Glutamatergic neuron (in vitro differentiated cells): ENCODE data around the gene KMT5B. TPM values are rescaled to one million over a fixed set of nuclear protein-coding genes. Genes with fewer than 3 reads are reported as not detected.
"Not testable (repeated sequence)": the region's sequence is repeated elsewhere in the genome, so short reads cannot be mapped to it uniquely, and the experiment has no call there.

Experiments
- DNase-seq: peaks from one replicate; pipeline ENCODE4 v3.0.0; 2022
- H3K27ac Mint-ChIP-seq: one replicate; pipeline ENCODE4 v1.8.0; 2020; ENCODE audit warnings: mild to moderate bottlenecking, mixed read lengths, inconsistent platforms; ENCODE audit not compliant: unreplicated experiment
- H3K27me3 Mint-ChIP-seq: one replicate; pipeline ENCODE4 v1.8.0; 2020; ENCODE audit warnings: mild to moderate bottlenecking, moderate library complexity, mixed read lengths, inconsistent platforms; ENCODE audit not compliant: unreplicated experiment
- H3K36me3 Mint-ChIP-seq: one replicate; pipeline ENCODE4 v1.8.0; 2020; ENCODE audit warnings: mild to moderate bottlenecking, mixed read lengths, inconsistent platforms; ENCODE audit not compliant: unreplicated experiment
- H3K4me1 Mint-ChIP-seq: one replicate; pipeline ENCODE4 v1.8.0; 2020; ENCODE audit warnings: mild to moderate bottlenecking, low read depth, mixed read lengths, inconsistent platforms; ENCODE audit not compliant: unreplicated experiment
- H3K4me3 Mint-ChIP-seq: one replicate; pipeline ENCODE4 v1.8.0; 2020; ENCODE audit warnings: mild to moderate bottlenecking, mixed read lengths, inconsistent platforms; ENCODE audit not compliant: unreplicated experiment
- H3K9me3 Mint-ChIP-seq: one replicate; pipeline ENCODE4 v1.8.0; 2020; ENCODE audit warnings: mild to moderate bottlenecking, moderate library complexity, mixed read lengths, inconsistent platforms; ENCODE audit not compliant: unreplicated experiment
- total RNA-seq: library from RNA; stranded (reverse); fragmentation: NEBNext Ultra II Directional; extraction: Animal tissue kit (Norgen Biotek cat#: 25700); gene quantifications from one replicate; pipeline ENCODE4 v1.2.1, GENCODE V29; 2021; ENCODE audit not compliant: unreplicated experiment
- TF ChIP-seq, protein P1 (sequence below): fragments of 200-600 bp; sonication (generic); IDR thresholded peaks from one replicate; pipeline ENCODE4 v1.5.0; 2021; ENCODE audit not compliant: partially characterized antibody, unreplicated experiment

The KMT5B gene
- total RNA-seq, 1 donor from 2014 or later, result 77.4 TPM

DNA sequence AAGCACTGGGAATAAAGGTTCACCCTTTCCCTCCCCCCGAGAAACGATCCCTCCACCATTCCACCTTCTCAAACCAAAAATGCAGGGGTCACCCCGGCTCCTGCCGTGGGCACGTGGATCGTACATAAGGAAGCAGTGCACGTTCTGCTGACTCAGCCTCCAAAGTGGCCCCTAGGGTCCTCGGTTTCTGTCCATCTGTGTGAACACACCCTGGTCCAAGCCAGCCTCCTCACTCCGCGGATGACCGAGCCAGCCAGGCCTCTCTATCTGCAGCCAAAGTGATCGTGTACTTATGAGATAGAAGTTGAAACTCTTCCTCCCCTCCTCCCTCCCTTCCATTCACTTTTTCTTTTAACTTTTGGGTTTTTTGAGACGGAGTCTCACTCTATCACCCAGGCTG, 42.4 kb upstream of the KMT5B start:
- peaks cover under 1% of the 10 kb centered on the region for H3K36me3 Mint-ChIP-seq
- peaks cover 2% of the 10 kb centered on the region for H3K27me3 Mint-ChIP-seq
- no peak overlapping the region for H3K4me3 Mint-ChIP-seq
- peaks cover 12% of the 10 kb centered on the region for H3K4me1 Mint-ChIP-seq
- TF ChIP-seq, protein P1, sequence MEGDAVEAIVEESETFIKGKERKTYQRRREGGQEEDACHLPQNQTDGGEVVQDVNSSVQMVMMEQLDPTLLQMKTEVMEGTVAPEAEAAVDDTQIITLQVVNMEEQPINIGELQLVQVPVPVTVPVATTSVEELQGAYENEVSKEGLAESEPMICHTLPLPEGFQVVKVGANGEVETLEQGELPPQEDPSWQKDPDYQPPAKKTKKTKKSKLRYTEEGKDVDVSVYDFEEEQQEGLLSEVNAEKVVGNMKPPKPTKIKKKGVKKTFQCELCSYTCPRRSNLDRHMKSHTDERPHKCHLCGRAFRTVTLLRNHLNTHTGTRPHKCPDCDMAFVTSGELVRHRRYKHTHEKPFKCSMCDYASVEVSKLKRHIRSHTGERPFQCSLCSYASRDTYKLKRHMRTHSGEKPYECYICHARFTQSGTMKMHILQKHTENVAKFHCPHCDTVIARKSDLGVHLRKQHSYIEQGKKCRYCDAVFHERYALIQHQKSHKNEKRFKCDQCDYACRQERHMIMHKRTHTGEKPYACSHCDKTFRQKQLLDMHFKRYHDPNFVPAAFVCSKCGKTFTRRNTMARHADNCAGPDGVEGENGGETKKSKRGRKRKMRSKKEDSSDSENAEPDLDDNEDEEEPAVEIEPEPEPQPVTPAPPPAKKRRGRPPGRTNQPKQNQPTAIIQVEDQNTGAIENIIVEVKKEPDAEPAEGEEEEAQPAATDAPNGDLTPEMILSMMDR, result no peak
- H3K9me3 Mint-ChIP-seq, result peaks cover 4% of the 10 kb centered on the region
- no peak for DNase-seq
- H3K27ac Mint-ChIP-seq, result no peak overlapping the region

DNA sequence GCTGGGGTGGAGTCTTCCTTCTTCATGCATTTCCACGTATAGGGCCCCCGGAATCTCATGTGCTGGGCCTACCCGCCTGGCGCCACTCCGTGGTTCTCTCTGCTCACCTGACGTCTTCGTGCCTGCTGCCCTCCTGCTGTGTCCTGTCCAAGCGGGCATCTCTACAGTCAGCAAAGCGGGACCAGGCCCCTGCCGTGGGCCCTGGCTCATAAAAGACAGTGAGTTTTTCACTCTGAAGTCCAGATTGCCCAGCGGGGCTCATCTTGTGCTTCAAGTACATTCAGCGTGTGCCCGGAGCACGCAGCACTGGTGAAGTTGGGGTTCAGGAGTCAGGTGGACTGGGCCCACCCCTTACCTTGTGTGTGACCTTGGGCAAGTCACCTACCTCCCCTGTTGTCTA, 41.3 kb upstream of the KMT5B start:
- H3K27me3 Mint-ChIP-seq, result peaks cover 3% of the 10 kb centered on the region
- TF ChIP-seq, protein P1, result no peak
- H3K4me1 Mint-ChIP-seq, result peaks cover 10% of the 10 kb centered on the region
- no peak overlapping the region for H3K27ac Mint-ChIP-seq
- no peak overlapping the region for H3K4me3 Mint-ChIP-seq
- DNase-seq, result no peak
- H3K36me3 Mint-ChIP-seq, result peaks cover 11% of the 10 kb centered on the region
- peaks cover 6% of the 10 kb centered on the region for H3K9me3 Mint-ChIP-seq

DNA sequence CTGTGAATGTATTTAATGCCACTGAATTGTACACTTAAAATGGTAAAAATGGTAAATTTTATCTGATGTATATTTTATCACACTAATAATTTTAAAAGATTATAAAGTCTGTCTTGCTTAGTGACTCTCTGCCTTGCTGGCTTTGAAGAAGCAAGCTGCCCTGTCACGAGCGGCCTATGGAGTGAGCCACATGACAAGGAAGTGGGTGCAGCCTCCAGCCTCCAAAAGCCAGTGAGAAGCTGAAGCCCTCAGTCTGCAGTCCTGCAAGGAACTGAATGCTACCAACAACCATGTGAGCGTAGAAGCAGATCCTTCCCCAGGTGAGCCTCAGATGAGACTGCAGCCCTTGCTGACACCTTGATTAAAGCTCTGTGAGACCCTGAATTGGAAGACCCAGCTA, 38.7 kb upstream of the KMT5B start:
- H3K36me3 Mint-ChIP-seq, result peaks cover 12% of the 10 kb centered on the region
- no peak overlapping the region for H3K27ac Mint-ChIP-seq
- peaks cover 4% of the 10 kb centered on the region for H3K9me3 Mint-ChIP-seq
- no peak for DNase-seq
- peaks cover 2% of the 10 kb centered on the region for H3K27me3 Mint-ChIP-seq
- no peak overlapping the region for H3K4me3 Mint-ChIP-seq
- TF ChIP-seq, protein P1, result no peak
- H3K4me1 Mint-ChIP-seq, result peaks cover 10% of the 10 kb centered on the region

DNA sequence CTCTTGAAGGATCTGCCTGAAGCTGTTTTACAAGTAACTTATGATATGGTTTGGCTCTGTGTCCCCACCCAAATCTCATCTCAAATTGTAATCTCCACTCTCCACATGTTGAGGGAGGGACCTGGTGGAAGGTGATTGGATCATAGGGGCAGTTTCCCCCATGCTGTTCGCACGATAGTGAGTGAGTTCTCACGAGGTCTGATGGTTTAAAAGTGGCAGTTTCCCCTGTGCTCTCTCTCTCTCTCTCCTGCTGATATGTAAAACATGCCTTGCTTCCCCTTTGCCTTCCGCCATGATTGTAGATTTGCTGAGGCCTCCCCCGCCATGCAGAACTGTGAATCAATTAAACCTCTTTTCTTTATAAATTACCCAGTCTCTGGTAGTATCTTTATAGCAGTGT, 31.8 kb upstream of the KMT5B start:
- not testable (repeated sequence) for DNase-seq, H3K4me1 Mint-ChIP-seq, H3K27ac Mint-ChIP-seq, H3K4me3 Mint-ChIP-seq, H3K27me3 Mint-ChIP-seq, H3K36me3 Mint-ChIP-seq, H3K9me3 Mint-ChIP-seq

DNA sequence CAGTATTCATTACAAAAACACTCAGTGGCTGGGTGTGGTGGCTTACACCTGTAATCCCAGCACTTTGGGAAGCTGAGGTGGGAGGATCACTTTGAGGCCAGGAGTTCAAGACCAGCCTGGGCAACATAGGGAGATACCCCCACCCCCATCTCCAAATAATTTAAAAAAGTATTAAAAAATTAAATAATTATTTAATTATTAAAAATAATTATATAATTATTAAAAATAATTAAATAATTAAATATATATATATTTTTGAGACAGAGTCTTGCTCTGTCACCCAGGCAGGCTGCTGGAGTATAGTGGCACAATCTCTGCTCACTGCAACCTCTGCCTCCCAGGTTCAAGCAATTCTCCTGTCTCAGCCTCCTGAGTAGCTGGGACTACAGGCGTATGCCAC, 30.8 kb upstream of the KMT5B start:
- H3K9me3 Mint-ChIP-seq, H3K36me3 Mint-ChIP-seq, H3K4me3 Mint-ChIP-seq, H3K27me3 Mint-ChIP-seq, DNase-seq, H3K4me1 Mint-ChIP-seq, H3K27ac Mint-ChIP-seq: not testable (repeated sequence)

DNA sequence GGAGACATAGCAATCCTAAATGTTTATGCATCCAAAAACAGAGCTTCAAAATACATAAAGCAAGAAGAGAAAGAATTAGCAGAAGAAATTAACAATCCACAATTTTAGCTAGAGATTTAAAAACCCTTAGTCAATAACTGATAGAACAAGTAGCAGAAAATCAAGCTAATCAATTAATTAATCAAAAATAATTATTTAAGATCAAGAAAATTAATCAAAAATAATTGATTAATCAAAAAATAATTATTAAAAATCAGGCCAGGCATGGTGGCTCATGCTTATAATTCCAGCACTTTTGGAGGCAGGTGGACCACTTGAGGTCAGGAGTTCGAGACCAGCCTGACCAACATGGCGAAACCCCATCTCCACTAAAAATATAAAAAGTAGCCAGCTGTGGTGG, 29.5 kb upstream of the KMT5B start:
- no peaks in the 10 kb centered on the region for H3K36me3 Mint-ChIP-seq
- H3K4me1 Mint-ChIP-seq, result no peaks in the 10 kb centered on the region
- no peaks in the 10 kb centered on the region for H3K9me3 Mint-ChIP-seq
- no peak overlapping the region for H3K27ac Mint-ChIP-seq
- H3K27me3 Mint-ChIP-seq, result no peaks in the 10 kb centered on the region
- DNase-seq, result no peak
- no peak overlapping the region for H3K4me3 Mint-ChIP-seq
- TF ChIP-seq, protein P1, result no peak
